Stomach (tissue), 9 donors: Measurements from ENCODE around the gene RBFOX2. TPM values are rescaled to one million over a fixed set of nuclear protein-coding genes. Genes with fewer than 3 reads are reported as not detected.

ENCODE experiments used
- DNase-seq, 2 donors: peaks; one replicate each; pipeline versions ENCODE4 v3.0.0 to v3.0.0-alpha.2; 2013 to 2019
- H3K27ac ChIP-seq, 5 donors: fragments of 200-600 bp in 4 of 5; sonication (generic) in 4 of 5; one replicate each; pipeline ENCODE4 v1.5.1; 2013 to 2019; ENCODE audit warnings: mild to moderate bottlenecking in 1 of 5, moderate library complexity in 1 of 5
- H3K27me3 ChIP-seq, 3 donors: fragments of 200-600 bp; sonication (generic); one replicate each; pipeline ENCODE4 v1.5.1; 2017 to 2019; ENCODE audit warnings: mixed run types in 1 of 3
- H3K36me3 ChIP-seq, 4 donors: fragments of 200-600 bp; sonication (generic); 1 replicate in 3 of 4; 2 replicates in 1 of 4; pipeline ENCODE4 v1.5.1; 2016 to 2019
- H3K4me1 ChIP-seq, 4 donors: fragments of 200-600 bp; sonication (generic); one replicate each; pipeline ENCODE4 v1.5.1; 2016 to 2019
- H3K4me3 ChIP-seq, 4 donors: fragments of 200-600 bp; sonication (generic) in 3 of 4; one replicate each; pipeline ENCODE4 v1.5.1; 2016 to 2019; ENCODE audit warnings: mild to moderate bottlenecking in 1 of 4
- H3K9me3 ChIP-seq, 4 donors: fragments of 200-600 bp; sonication (generic); one replicate each; pipeline ENCODE4 v1.5.1; 2016 to 2019
- CTCF ChIP-seq, 7 experiments: fragments of 450-650 bp in 4 of 7; fragments of 200-600 bp in 3 of 7; sonication (generic) in 3 of 7; IDR thresholded peaks; one replicate each; pipeline ENCODE4 v1.5.1; 2016 to 2019; ENCODE audit warnings: antibody characterized with exemption in 7 of 7, control low read depth in 2 of 7, mild to moderate bottlenecking in 1 of 7
- EP300 ChIP-seq: sonication (generic); formaldehyde crosslinking; IDR thresholded peaks from one replicate; pipeline ENCODE4 v1.6.1; 2017; ENCODE audit warnings: antibody characterized with exemption
- POLR2A ChIP-seq, 4 donors: fragments of 450-650 bp; IDR thresholded peaks; one replicate each; pipeline ENCODE4 v1.6.1; 2016; ENCODE audit warnings: antibody characterized with exemption in 4 of 4, control low read depth in 2 of 4, mild to moderate bottlenecking in 1 of 4, moderate library complexity in 1 of 4
- POLR2AphosphoS5 ChIP-seq, 3 donors: sonication (generic); formaldehyde crosslinking; IDR thresholded peaks; one replicate each; pipeline ENCODE4 v1.6.1; 2016; ENCODE audit warnings: antibody characterized with exemption in 3 of 3
- WGBS, 5 donors: extraction: QIAGEN DNeasy Blood & Tissue Kit in 3 of 5; methylation state at CpG; one replicate each; pipeline versions ENCODE4 v1.1.5 to v1.1.7; 2013 to 2018; 5-methylcytosine and 5-hydroxymethylcytosine counted together
- intact Hi-C: fragments of 100-400 bp; cut with DNase I; formaldehyde crosslinking; loops from one replicate; pipeline ENCODE4 v1.15.1; 2023; ENCODE audit warnings: low total_unique reads
- polyA plus RNA-seq, 3 donors: library from polyadenylated mRNA; stranded (reverse); fragments of 200-250 nt; gene quantifications; one replicate each; pipeline ENCODE4 v1.2.3, GENCODE V29; 2013
- total RNA-seq, 5 donors: library from RNA; depleted of rRNA; stranded (reverse); fragments of >200 nt; gene quantifications; one replicate each; pipeline versions ENCODE4 v1.1.0 to v1.2.3, GENCODE V29; 2014 to 2016
- donor health status: healthy with polysubstance abuse.
- donor health status: Bipolar disorder and iron deficiency.
- donor health status: healthy.

RBFOX2 gene
- total and polyA plus RNA-seq, 8 donors = 14.9 to 176 (median 46.7) TPM

GRCh38 chr22:35840302-35840739 lies 188.3 kb downstream of the RBFOX2 start:
- peaks cover 32 to 71% (median 54%) of the 10 kb centered on the region in 4 donors for H3K4me1 ChIP-seq
- 1 to 5% (median 4%) methylated on average over 9 of the region's 9 CpGs for WGBS, 5 donors

GRCh38 chr22:35839841-35840301 lies 188.8 kb downstream of the RBFOX2 start:
- H3K9me3 ChIP-seq = no peaks in the 10 kb centered on the region
- WGBS, 5 donors = 1 to 7% (median 5%) methylated on average over 5 of the region's 5 CpGs
- H3K4me3 ChIP-seq = peak overlapping the region; percentile 45 to 53 (median 48)
- no peaks in the 10 kb centered on the region for H3K36me3 ChIP-seq
- intact Hi-C loops = no loop called here
- H3K27me3 ChIP-seq = no peaks in the 10 kb centered on the region
- TF ChIP-seq CTCF (IDR thresholded peaks at IDR 0.05) = no peak
- no peak for TF ChIP-seq EP300
- TF ChIP-seq POLR2A (IDR thresholded peaks at IDR 0.05) = no peak
- no peak for TF ChIP-seq POLR2AphosphoS5 (IDR thresholded peaks at IDR 0.05)
- peaks cover 36 to 75% (median 57%) of the 10 kb centered on the region in 4 donors for H3K4me1 ChIP-seq
- DNase-seq = peak in 1 of 2 donors; percentile 57
- peak overlapping the region; percentile 59 to 84 (median 79) for H3K27ac ChIP-seq

More at GRCh38 chr22:35840302-35840739, 188.3 kb downstream of the RBFOX2 start:
- DNase-seq = peak; percentile 72 to 96
- peak overlapping the region; percentile 45 to 53 (median 48) for H3K4me3 ChIP-seq
- no peaks in the 10 kb centered on the region for H3K36me3 ChIP-seq
- H3K27me3 ChIP-seq = no peaks in the 10 kb centered on the region
- no peaks in the 10 kb centered on the region for H3K9me3 ChIP-seq
- intact Hi-C loops = no loop called here
- peak overlapping the region; percentile 59 to 84 (median 79) for H3K27ac ChIP-seq
- TF ChIP-seq EP300 (no peak), POLR2AphosphoS5 (IDR thresholded peaks at IDR 0.05) (peak in 2 of 3 donors; percentile 36 to 72)

GRCh38 chr22:35838855-35839576 lies 189.6 kb downstream of the RBFOX2 start:
- TF ChIP-seq EP300 (no peak), POLR2AphosphoS5 (IDR thresholded peaks at IDR 0.05) (peak in 1 of 3 donors; percentile 29)
- H3K9me3 ChIP-seq = no peaks in the 10 kb centered on the region
- intact Hi-C loops = no loop called here
- H3K4me3 ChIP-seq = peak overlapping the region; percentile 45 to 53 (median 48)
- WGBS, 5 donors = 20 to 27% (median 23%) methylated on average over 4 of the region's 4 CpGs
- H3K27ac ChIP-seq = peak overlapping the region in 4 of 5 donors; percentile 59 to 84 (median 81)
- peak in 1 of 2 donors; percentile 65 for DNase-seq
- no peaks in the 10 kb centered on the region for H3K27me3 ChIP-seq
- H3K4me1 ChIP-seq = peaks cover 41 to 84% (median 64%) of the 10 kb centered on the region in 4 donors
- H3K36me3 ChIP-seq = no peaks in the 10 kb centered on the region

GRCh38 chr22:35837101-35837727 lies 191.4 kb downstream of the RBFOX2 start:
- H3K4me1 ChIP-seq = peaks cover 44 to 91% (median 65%) of the 10 kb centered on the region in 4 donors
- H3K9me3 ChIP-seq = no peaks in the 10 kb centered on the region
- no peak overlapping the region for H3K4me3 ChIP-seq
- no peak for TF ChIP-seq POLR2AphosphoS5 (IDR thresholded peaks at IDR 0.05)
- TF ChIP-seq CTCF (IDR thresholded peaks at IDR 0.05) = no peak
- no peak for TF ChIP-seq EP300
- no peak for TF ChIP-seq POLR2A (IDR thresholded peaks at IDR 0.05)
- WGBS, 5 donors = 79 to 81% (median 80%) methylated on average over 5 of the region's 5 CpGs
- H3K36me3 ChIP-seq = no peaks in the 10 kb centered on the region
- intact Hi-C loops = no loop called here
- DNase-seq = no peak
- peak overlapping the region in 3 of 5 donors; percentile 75 to 88 (median 85) for H3K27ac ChIP-seq
- H3K27me3 ChIP-seq = no peaks in the 10 kb centered on the region

- Histone ChIP-seq H3K9me3 (no peaks in the 10 kb centered on the region), H3K36me3 (no peaks in the 10 kb centered on the region), H3K4me3 (peak overlapping the region; percentile 29 to 37 (median 34)), H3K27me3 (no peaks in the 10 kb centered on the region), H3K4me1 (peaks cover 44 to 88% (median 67%) of the 10 kb centered on the region in 4 donors), H3K27ac (peak overlapping the region; percentile 75 to 88 (median 80))
- TF ChIP-seq CTCF (IDR thresholded peaks at IDR 0.05) (no peak), POLR2A (IDR thresholded peaks at IDR 0.05) (no peak), EP300 (no peak), POLR2AphosphoS5 (IDR thresholded peaks at IDR 0.05) (peak in 1 of 3 donors; percentile 58)
- 7 to 11% (median 9%) methylated on average over 6 of the region's 6 CpGs for WGBS, 5 donors
- DNase-seq = peak; percentile 43 to 83
- intact Hi-C loops = no loop called here
These were observed 192.5 kb downstream of the RBFOX2 start for GRCh38 chr22:35835998-35836691.
